Stimulated activated memory B cell treated with anti-CD40 and anti-IgM and Interleukin-4, amounts not matched to agents 10 μg/mL and 1 μg/mL and 100 μg/mL, for 72 hours (primary cell): ENCODE data around the gene RNU6-1.

Source experiments
- ATAC-seq: fragments of 150-1000 bp; cut with Tn5 transposase; 2 replicates; pipeline ENCODE4 v1.10.0; 2021
- H3K27ac Mint-ChIP-seq: one replicate; pipeline ENCODE4 v1.8.0; 2022; ENCODE audit warnings: mild to moderate bottlenecking, mixed read lengths
- H3K27me3 Mint-ChIP-seq: one replicate; pipeline ENCODE4 v1.8.0; 2022; ENCODE audit warnings: mixed read lengths
- H3K36me3 Mint-ChIP-seq: one replicate; pipeline ENCODE4 v1.8.0; 2022; ENCODE audit warnings: mixed read lengths
- H3K4me1 Mint-ChIP-seq: one replicate; pipeline ENCODE4 v1.8.0; 2022; ENCODE audit warnings: mixed read lengths
- H3K4me3 Mint-ChIP-seq: one replicate; pipeline ENCODE4 v1.8.0; 2022; ENCODE audit warnings: mild to moderate bottlenecking, moderate library complexity, mixed read lengths
- H3K9me3 Mint-ChIP-seq: one replicate; pipeline ENCODE4 v1.8.0; 2022; ENCODE audit warnings: mixed read lengths

RNU6-1 gene

DNA sequence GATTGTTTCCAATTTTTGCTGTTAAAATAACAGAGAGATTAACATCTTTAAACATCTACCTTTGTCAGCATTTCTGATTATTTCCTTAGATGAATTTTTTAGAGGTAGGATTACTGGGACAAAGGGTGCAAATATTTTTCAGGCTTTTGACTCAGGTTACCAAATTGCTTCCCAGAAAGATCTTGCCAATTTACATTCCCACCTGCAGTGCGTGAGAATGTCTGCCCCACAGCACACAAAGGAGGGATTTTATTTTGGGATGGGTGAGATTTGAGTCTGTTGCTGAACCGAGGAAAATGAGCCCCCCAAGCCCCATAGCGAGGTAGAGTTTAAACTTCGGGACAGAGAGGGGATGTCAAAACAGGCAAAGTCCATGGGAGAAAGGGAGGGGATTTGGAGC lies 25.9 kb upstream of the RNU6-1 start:
- H3K27ac Mint-ChIP-seq: no peak overlapping the region
- peaks cover 41% of the 10 kb centered on the region for H3K27me3 Mint-ChIP-seq
- H3K36me3 Mint-ChIP-seq: peaks cover 10% of the 10 kb centered on the region
- peaks cover 32% of the 10 kb centered on the region for H3K4me1 Mint-ChIP-seq
- H3K9me3 Mint-ChIP-seq: peaks cover 4% of the 10 kb centered on the region
- ATAC-seq: no peak
- H3K4me3 Mint-ChIP-seq: no peak overlapping the region

DNA sequence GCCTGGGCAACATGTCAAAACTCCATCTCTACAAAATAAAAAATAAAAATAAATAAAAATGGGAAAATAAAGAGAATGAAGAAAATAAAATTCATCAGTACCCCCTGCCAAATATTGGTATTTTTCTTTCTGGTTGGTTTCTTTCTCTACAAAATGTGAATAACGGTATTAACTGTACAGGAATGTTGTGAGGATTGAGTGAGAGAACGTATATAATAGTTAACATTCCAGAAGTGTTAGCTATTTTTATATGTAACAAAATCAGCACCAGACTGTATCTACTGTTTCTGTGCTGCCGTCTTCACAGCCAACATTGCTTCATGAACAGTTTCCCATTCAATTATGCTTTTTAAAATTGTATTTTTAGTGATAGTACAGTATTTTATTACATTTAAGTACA lies 25.5 kb upstream of the RNU6-1 start:
- Mint-ChIP-seq H3K9me3 (peaks cover 3% of the 10 kb centered on the region), H3K27me3 (peaks cover 41% of the 10 kb centered on the region), H3K27ac (no peak overlapping the region), H3K4me3 (no peak overlapping the region), H3K4me1 (peaks cover 35% of the 10 kb centered on the region), H3K36me3 (peaks cover 10% of the 10 kb centered on the region)
- no peak for ATAC-seq

DNA sequence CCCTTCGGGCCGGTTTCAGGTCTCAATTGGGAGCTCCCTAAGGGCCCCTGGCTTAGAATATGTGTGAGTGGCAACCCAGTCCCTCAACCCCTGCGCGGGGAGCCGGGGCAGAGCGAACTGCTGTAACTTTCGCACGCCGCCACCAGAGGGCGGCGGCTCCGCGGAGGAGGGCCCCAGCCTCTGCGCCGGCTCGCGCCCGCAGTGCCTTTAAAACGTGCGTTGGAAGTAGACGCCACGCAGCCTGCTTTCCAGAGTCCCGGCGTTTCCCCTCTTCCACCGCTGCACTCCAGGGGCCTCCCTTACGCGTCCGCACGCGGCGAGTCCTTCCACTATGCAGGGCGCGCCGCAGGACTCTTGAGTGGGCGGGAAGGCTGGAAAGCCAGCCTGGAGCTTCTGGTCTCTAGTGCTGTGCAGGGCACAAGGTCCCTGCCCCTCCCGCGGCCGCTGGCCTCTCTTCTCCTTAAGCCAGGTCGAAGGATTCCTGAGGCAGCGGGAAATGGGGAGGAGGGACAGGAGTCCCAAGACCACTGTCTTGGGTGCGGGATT lies 23.7 kb upstream of the RNU6-1 start:
- H3K4me1 Mint-ChIP-seq: peaks cover 40% of the 10 kb centered on the region
- peak overlapping the region; percentile 83 for H3K4me3 Mint-ChIP-seq
- ATAC-seq: peak; percentile 96
- H3K36me3 Mint-ChIP-seq: no peaks in the 10 kb centered on the region
- no peaks in the 10 kb centered on the region for H3K9me3 Mint-ChIP-seq
- peak overlapping the region; percentile 97 for H3K27ac Mint-ChIP-seq
- H3K27me3 Mint-ChIP-seq: peaks cover 25% of the 10 kb centered on the region

- H3K9me3 Mint-ChIP-seq: no peaks in the 10 kb centered on the region
- H3K36me3 Mint-ChIP-seq: no peaks in the 10 kb centered on the region
- peak overlapping the region; percentile 83 for H3K4me3 Mint-ChIP-seq
- peak; percentile 92 for ATAC-seq
- peaks cover 24% of the 10 kb centered on the region for H3K27me3 Mint-ChIP-seq
- peaks cover 40% of the 10 kb centered on the region for H3K4me1 Mint-ChIP-seq
- H3K27ac Mint-ChIP-seq: peak overlapping the region; percentile 97
Observed at GRCh38 chr15:67862750-67863441, 23.1 kb upstream of the RNU6-1 start.

DNA sequence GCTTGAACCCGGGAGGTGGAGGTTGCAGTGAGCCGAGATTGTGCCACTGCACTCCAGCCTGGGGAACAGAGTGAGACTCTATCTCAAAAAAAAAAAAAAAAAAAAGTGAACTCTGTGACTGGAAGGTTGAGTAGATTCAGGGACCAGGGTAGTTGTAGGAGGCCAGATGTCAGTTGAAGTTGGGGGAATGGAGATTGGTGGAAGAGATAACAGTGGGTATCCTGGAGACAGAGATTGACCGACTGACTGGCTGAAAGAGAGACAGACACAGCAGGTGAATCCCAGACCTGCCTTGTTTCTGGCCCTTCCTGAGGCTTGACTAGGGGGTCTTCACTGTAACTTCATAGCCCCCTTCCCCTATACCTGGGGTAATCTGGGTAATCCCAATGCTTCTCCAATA lies 22.1 kb upstream of the RNU6-1 start:
- no peaks in the 10 kb centered on the region for H3K9me3 Mint-ChIP-seq
- H3K4me3 Mint-ChIP-seq: no peak overlapping the region

GRCh38 chr15:67859331-67859946 lies 19.6 kb upstream of the RNU6-1 start:
- Mint-ChIP-seq H3K9me3 (no peaks in the 10 kb centered on the region), H3K4me1 (peaks cover 46% of the 10 kb centered on the region), H3K4me3 (no peak overlapping the region), H3K36me3 (no peaks in the 10 kb centered on the region), H3K27me3 (no peaks in the 10 kb centered on the region), H3K27ac (peak overlapping the region; percentile 38)
- ATAC-seq: no peak

More for the DNA sequence above, 22.1 kb upstream of the RNU6-1 start:
- Mint-ChIP-seq H3K36me3 (no peaks in the 10 kb centered on the region), H3K27ac (peak overlapping the region; percentile 97), H3K27me3 (peaks cover 15% of the 10 kb centered on the region), H3K4me1 (peaks cover 40% of the 10 kb centered on the region)
- ATAC-seq: no peak

DNA sequence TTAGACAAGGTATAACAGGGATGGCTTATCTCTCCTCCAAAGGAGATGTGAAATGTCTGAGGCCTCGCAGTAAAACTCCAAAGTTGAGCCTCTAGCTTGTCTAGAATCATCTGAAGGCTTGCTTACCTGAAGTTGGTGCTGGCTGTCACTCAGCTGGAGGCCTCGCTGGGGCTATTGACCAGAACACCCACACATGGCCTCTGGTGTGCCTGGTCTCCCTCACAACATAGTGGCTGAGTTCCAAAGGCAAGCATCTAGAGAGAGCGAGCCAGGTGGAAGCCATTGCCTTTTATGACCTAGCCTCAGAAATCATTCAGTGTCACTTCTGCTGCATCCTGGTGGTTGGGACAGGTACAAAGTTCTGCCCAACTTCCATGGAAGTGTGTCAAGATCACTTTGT lies 17.4 kb upstream of the RNU6-1 start:
- H3K4me3 Mint-ChIP-seq: no peak overlapping the region
- H3K27me3 Mint-ChIP-seq: no peaks in the 10 kb centered on the region
- H3K9me3 Mint-ChIP-seq: no peaks in the 10 kb centered on the region
- no peak overlapping the region for H3K27ac Mint-ChIP-seq
- ATAC-seq: no peak
- peaks cover 42% of the 10 kb centered on the region for H3K4me1 Mint-ChIP-seq
- no peaks in the 10 kb centered on the region for H3K36me3 Mint-ChIP-seq

DNA sequence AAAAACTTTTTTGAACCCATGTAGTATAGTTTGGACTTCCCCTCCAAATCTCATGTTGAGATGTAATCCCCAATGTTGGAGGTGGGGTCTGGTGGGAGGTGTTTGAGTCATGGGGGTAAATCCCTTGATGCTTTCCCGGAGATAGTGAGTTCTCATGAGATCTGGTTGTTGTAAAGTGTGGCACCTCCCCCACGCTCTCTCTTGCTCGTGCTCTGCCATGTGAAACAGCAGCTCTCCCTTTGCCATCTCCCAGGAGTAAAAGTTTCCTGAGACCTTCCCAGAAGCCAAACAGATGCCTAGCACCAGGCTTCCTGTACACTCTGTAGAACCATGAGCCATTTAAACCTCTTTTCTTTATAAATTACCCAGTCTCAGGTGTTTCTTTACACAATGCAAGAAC lies 16.0 kb upstream of the RNU6-1 start:
- Mint-ChIP-seq H3K27ac (peak overlapping the region; percentile 64), H3K27me3 (no peaks in the 10 kb centered on the region)
- no peak for ATAC-seq

DNA sequence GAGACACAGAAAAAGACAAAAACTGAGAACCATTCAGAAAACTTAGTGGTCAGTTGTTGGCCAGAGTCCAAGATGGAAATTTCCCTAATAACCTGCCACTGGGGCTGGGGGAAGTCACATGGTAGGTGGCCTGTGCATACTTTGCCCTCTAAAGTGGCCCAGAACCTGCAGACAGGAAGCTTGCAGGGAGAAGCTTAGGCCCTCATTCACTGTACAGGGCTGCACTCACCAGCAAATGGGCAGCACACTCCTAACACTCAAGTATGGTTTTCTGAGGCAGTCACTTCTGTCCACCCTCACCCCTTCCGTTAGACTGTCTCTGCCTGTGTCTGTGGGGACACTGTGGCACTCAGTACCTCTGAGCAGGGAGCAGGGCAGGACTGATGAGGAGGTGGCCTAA lies 14.5 kb upstream of the RNU6-1 start:
- H3K36me3 Mint-ChIP-seq: no peaks in the 10 kb centered on the region
- no peaks in the 10 kb centered on the region for H3K27me3 Mint-ChIP-seq
- H3K27ac Mint-ChIP-seq: no peak overlapping the region
- ATAC-seq: no peak
- peaks cover 36% of the 10 kb centered on the region for H3K4me1 Mint-ChIP-seq
- no peak overlapping the region for H3K4me3 Mint-ChIP-seq
- no peaks in the 10 kb centered on the region for H3K9me3 Mint-ChIP-seq

More for the DNA sequence above, 16.0 kb upstream of the RNU6-1 start:
- H3K4me1 Mint-ChIP-seq: peaks cover 41% of the 10 kb centered on the region
- no peaks in the 10 kb centered on the region for H3K36me3 Mint-ChIP-seq
- no peaks in the 10 kb centered on the region for H3K9me3 Mint-ChIP-seq
- no peak overlapping the region for H3K4me3 Mint-ChIP-seq

DNA sequence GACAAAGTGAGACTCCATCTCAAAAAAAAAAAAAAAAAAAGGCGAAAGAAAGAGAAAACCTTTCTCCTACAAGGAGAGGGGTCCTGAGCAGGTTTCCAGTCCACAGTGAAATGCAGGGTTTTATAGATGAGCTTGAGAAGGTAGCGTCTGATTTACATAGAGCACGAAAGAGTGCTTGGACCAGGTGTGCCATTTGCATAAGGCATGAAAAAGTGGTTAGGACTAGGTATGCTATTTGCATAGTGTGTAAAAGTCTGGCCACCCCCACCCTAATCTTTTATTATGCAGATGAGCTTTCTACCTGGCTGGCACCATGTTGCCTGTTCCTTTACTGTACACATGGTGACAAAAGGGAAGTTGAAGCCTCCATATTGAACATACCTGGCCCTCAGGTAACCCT lies 13.6 kb upstream of the RNU6-1 start:
- Mint-ChIP-seq H3K4me3 (no peak overlapping the region), H3K9me3 (no peaks in the 10 kb centered on the region), H3K27me3 (peaks cover 3% of the 10 kb centered on the region), H3K36me3 (no peaks in the 10 kb centered on the region), H3K27ac (no peak overlapping the region), H3K4me1 (peaks cover 34% of the 10 kb centered on the region)
- no peak for ATAC-seq

DNA sequence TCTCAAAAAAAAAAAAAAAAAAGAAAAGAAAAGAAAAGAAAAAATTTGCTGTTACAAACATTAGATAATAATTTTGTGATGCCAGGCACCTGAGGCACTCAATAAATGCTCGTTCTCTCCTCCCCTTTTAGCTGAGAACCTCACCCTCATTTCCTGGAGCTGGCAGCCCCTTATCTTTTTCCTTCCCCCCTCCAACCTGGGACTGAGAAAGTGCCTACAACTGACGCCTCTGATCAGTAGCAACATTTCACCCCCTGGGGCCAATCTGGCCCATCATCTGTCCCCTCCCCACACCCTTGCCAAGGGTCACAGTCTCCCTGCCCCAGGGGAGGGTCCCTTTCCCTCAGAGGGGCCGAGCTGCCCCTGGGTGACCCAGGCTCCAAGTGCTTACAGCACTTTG lies 12.6 kb upstream of the RNU6-1 start:
- no peaks in the 10 kb centered on the region for H3K9me3 Mint-ChIP-seq

DNA sequence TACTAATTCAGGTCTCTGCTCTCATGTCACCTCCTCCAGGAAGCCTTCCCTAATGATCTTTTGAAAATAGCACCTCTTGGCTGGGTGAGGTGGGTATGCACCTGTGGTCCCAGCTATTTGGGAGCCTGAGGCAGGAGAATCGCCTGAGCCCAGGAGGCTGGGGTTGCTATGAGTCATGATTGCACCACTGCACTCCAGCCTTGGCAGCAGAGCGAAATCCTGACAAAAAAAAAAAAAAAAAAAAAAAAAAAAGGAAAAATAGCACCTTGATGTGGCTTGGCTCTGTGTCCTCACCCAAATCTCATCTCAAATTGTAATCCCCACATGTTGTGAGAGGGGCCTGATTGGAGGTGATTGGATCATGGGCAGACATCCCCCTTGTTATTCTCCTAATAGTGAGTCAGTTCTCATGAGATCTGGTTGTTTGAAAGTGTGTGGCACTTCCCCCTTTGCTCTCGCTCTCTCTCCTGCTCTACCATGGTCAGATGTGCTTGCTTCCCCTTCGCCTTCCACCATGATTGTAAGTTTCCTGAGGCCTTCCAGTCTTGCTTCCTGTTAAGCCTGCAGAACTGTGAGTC lies 11.2 kb upstream of the RNU6-1 start:
- H3K27ac Mint-ChIP-seq: no peak overlapping the region
- no peaks in the 10 kb centered on the region for H3K36me3 Mint-ChIP-seq
- H3K4me1 Mint-ChIP-seq: peaks cover 33% of the 10 kb centered on the region
- peaks cover 11% of the 10 kb centered on the region for H3K27me3 Mint-ChIP-seq
- ATAC-seq: no peak
- H3K4me3 Mint-ChIP-seq: no peak overlapping the region
- no peaks in the 10 kb centered on the region for H3K9me3 Mint-ChIP-seq

More for the DNA sequence above, 12.6 kb upstream of the RNU6-1 start:
- Mint-ChIP-seq H3K36me3 (no peaks in the 10 kb centered on the region), H3K27ac (no peak overlapping the region), H3K4me3 (no peak overlapping the region), H3K4me1 (peaks cover 34% of the 10 kb centered on the region), H3K27me3 (peaks cover 11% of the 10 kb centered on the region)
- ATAC-seq: no peak

- Mint-ChIP-seq H3K27me3 (peaks cover 11% of the 10 kb centered on the region), H3K27ac (no peak overlapping the region), H3K9me3 (no peaks in the 10 kb centered on the region), H3K4me1 (peaks cover 28% of the 10 kb centered on the region), H3K36me3 (no peaks in the 10 kb centered on the region), H3K4me3 (no peak overlapping the region)
- no peak for ATAC-seq
Observed at GRCh38 chr15:67850336-67850735, 10.5 kb upstream of the RNU6-1 start.

DNA sequence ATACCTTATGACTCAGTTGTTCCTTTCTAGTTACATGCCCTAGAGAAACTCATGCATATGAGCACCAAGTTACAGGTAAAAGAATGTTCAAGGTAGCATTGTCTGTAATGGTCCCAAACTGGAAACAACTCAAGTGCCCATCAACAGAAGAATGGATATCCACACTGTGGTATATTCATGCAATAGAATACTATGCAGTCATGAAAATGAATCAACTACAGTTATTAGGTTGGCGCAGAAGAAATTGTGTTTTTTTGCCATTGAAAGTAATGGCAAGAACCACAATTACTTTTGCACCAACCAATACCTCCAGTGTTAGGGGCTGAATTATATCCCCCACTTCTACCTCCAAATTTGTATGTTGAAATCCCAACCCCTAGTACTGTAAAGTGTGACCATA lies 9.7 kb upstream of the RNU6-1 start:
- Mint-ChIP-seq H3K27ac (no peak overlapping the region), H3K36me3 (no peaks in the 10 kb centered on the region), H3K9me3 (no peaks in the 10 kb centered on the region), H3K4me3 (no peak overlapping the region), H3K4me1 (peaks cover 28% of the 10 kb centered on the region), H3K27me3 (peaks cover 11% of the 10 kb centered on the region)
- ATAC-seq: no peak

- no peak overlapping the region for H3K4me3 Mint-ChIP-seq
- H3K4me1 Mint-ChIP-seq: peaks cover 15% of the 10 kb centered on the region
- H3K27me3 Mint-ChIP-seq: peaks cover 11% of the 10 kb centered on the region
- no peaks in the 10 kb centered on the region for H3K9me3 Mint-ChIP-seq
- ATAC-seq: no peak
- H3K36me3 Mint-ChIP-seq: no peaks in the 10 kb centered on the region
- no peak overlapping the region for H3K27ac Mint-ChIP-seq
Observed at GRCh38 chr15:67845974-67846373, 6.1 kb upstream of the RNU6-1 start.
